A673 (cell line): ENCODE measurements around the gene SERPINB13. TPM values are rescaled to one million over a fixed set of nuclear protein-coding genes. Genes with fewer than 3 reads are reported as not detected.

ENCODE experiments used
- BruUV-seq: library from RNA; stranded (reverse); fragments of 400-500 nt; replicated peaks from 2 replicates; lab custom pipeline; 2021; lab: Mats Ljungman, UMichigan
- CTCF ChIA-PET: fragments of 300-600 bp; sonication (Branson Sonifier 250); formaldehyde crosslinking; loops from one replicate; lab custom pipeline; 2022; ENCODE audit warnings: antibody characterized with exemption; lab: Charles Lee
- POLR2A ChIA-PET: fragments of 300-600 bp; sonication (Branson Sonifier 250); formaldehyde crosslinking; loops from one replicate; lab custom pipeline; 2022; ENCODE audit warnings: antibody characterized with exemption; ENCODE audit not compliant: low non-redundant PET; lab: Charles Lee
- DNase-seq: peaks from one replicate; pipeline ENCODE4 v3.0.0-alpha.2; 2015; ENCODE audit warnings: low spot score
- H3K27ac ChIP-seq: fragments of 200-600 bp; sonication (generic); 2 replicates; pipeline ENCODE4 v1.5.1; 2016; ENCODE audit warnings: mixed run types, low read depth, mild to moderate bottlenecking, mixed read lengths, antibody characterized with exemption, low read length; ENCODE audit not compliant: poor library complexity, severe bottlenecking
- H3K27me3 ChIP-seq: fragments of 200-600 bp; sonication (generic); replicated peaks from 2 replicates; pipeline ENCODE4 v1.6.1; 2017; ENCODE audit warnings: mixed run types, low read depth, mild to moderate bottlenecking, mixed read lengths, antibody characterized with exemption, low read length; ENCODE audit not compliant: insufficient read depth, poor library complexity
- H3K36me3 ChIP-seq: fragments of 200-600 bp; sonication (generic); 2 replicates; pipeline ENCODE4 v1.6.1; 2016; ENCODE audit warnings: mixed run types, mild to moderate bottlenecking, mixed read lengths, antibody characterized with exemption, low read length; ENCODE audit not compliant: insufficient read depth, poor library complexity, severe bottlenecking
- H3K4me1 ChIP-seq: fragments of 200-600 bp; sonication (generic); 2 replicates; pipeline ENCODE4 v1.6.1; 2017; ENCODE audit warnings: mixed run types, mild to moderate bottlenecking, mixed read lengths, antibody characterized with exemption, low read length; ENCODE audit not compliant: insufficient read depth, poor library complexity, severe bottlenecking
- H3K4me3 ChIP-seq: fragments of 200-600 bp; sonication (generic); 2 replicates; pipeline ENCODE4 v1.5.1; 2016; ENCODE audit warnings: low read depth, mixed run types, mild to moderate bottlenecking, mixed read lengths, low read length; ENCODE audit not compliant: poor library complexity, severe bottlenecking
- H3K9me3 ChIP-seq: fragments of 200-600 bp; sonication (generic); 2 replicates; pipeline ENCODE4 v1.6.1; 2016; ENCODE audit warnings: mixed run types, low read depth, mild to moderate bottlenecking, mixed read lengths, antibody characterized with exemption, low read length; ENCODE audit not compliant: poor library complexity, severe bottlenecking
- EZH2 ChIP-seq: fragments of 200-600 bp; sonication (generic); IDR thresholded peaks from 2 replicates; pipeline ENCODE4 v1.6.1; 2017; ENCODE audit warnings: borderline replicate concordance, low read depth, mild to moderate bottlenecking, mixed read lengths, antibody characterized with exemption, low read length; ENCODE audit not compliant: poor library complexity, severe bottlenecking
- intact Hi-C: fragments of 100-400 bp; cut with micrococcal nuclease; formaldehyde crosslinking; loops from one replicate; pipeline ENCODE4 v1.10.0; 2022; ENCODE audit not compliant: unreplicated experiment
- total RNA-seq: library from RNA; stranded (reverse); gene quantifications from 2 replicates; pipeline ENCODE4 v1.2.3, GENCODE V29; 2021
- TF ChIP-seq, protein P1 (sequence below): fragments of 300-800, 200-600 bp; sonication (generic); conservative IDR thresholded peaks from 2 replicates; pipeline ENCODE4 v1.5.1; 2017; ENCODE audit warnings: low read depth, mild to moderate bottlenecking, antibody characterized with exemption, low read length, moderate library complexity, mixed read lengths

Gene SERPINB13
- total RNA-seq, 1 experiment from 2014 or later: 0.49 TPM

DNA sequence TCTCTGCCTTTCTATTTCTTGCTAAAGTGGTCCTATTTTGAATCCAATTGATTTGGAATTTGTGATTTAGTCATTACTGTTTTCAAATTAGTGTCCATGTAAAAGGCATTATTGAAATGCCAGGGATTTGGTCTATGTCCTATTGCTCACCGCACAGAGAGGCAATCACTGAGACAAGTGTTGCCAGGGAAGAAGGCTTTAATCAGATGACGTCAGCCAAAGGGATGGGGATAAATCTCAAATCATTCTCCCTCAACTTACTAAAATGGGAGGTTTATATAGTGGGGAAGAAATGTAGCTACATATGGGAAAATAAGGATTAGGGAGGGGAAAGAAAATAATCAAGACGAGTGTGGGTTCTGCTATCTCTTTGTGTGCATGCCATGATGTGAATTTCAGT, 35.4 kb upstream of the SERPINB13 start:
- no peaks in the 10 kb centered on the region for H3K36me3 ChIP-seq
- BruUV-seq: no TSS peak
- intact Hi-C loops: no loop called here
- TF ChIP-seq, protein P1, sequence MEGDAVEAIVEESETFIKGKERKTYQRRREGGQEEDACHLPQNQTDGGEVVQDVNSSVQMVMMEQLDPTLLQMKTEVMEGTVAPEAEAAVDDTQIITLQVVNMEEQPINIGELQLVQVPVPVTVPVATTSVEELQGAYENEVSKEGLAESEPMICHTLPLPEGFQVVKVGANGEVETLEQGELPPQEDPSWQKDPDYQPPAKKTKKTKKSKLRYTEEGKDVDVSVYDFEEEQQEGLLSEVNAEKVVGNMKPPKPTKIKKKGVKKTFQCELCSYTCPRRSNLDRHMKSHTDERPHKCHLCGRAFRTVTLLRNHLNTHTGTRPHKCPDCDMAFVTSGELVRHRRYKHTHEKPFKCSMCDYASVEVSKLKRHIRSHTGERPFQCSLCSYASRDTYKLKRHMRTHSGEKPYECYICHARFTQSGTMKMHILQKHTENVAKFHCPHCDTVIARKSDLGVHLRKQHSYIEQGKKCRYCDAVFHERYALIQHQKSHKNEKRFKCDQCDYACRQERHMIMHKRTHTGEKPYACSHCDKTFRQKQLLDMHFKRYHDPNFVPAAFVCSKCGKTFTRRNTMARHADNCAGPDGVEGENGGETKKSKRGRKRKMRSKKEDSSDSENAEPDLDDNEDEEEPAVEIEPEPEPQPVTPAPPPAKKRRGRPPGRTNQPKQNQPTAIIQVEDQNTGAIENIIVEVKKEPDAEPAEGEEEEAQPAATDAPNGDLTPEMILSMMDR: no peak
- TF ChIP-seq EZH2: no peak
- POLR2A ChIA-PET: no interaction called here
- H3K4me3 ChIP-seq: no peak overlapping the region
- no peaks in the 10 kb centered on the region for H3K27me3 ChIP-seq
- H3K4me1 ChIP-seq: no peaks in the 10 kb centered on the region
- H3K27ac ChIP-seq: no peak overlapping the region
- H3K9me3 ChIP-seq: no peaks in the 10 kb centered on the region
- CTCF ChIA-PET: interaction anchor here (1.1 kb wide), 1 partner anchor 385 kb away, joined by 3 read pairs; no protein-coding TSS in a partner anchor
- DNase-seq: no peak

DNA sequence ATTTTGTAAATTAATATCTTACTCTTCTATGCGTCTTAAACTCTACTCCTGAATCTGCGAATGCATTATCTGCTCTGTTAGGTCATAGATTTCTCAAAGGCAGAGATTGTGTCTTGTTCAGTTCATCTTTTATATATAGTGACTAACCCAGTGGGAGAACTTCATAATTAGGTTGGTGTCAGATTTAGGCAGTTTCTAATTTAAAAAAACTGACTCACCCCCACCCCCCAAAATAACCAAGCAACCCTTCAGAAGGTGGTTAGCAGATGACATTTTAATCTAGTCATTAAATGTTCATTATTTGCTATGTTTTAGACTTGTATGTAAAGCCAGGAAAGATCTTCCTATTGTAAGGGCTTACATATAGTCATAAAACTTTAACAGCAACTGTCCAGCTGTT, 34.6 kb upstream of the SERPINB13 start:
- no peaks in the 10 kb centered on the region for H3K4me1 ChIP-seq
- POLR2A ChIA-PET: no interaction called here
- BruUV-seq: no TSS peak
- CTCF ChIA-PET: interaction anchor here (1.1 kb wide), 1 partner anchor 384 kb away, joined by 3 read pairs; no protein-coding TSS in a partner anchor
- H3K27ac ChIP-seq: no peak overlapping the region
- intact Hi-C loops: no loop called here
- no peaks in the 10 kb centered on the region for H3K9me3 ChIP-seq
- H3K4me3 ChIP-seq: no peak overlapping the region
- no peak for DNase-seq
- TF ChIP-seq, protein P1: no peak
- no peak for TF ChIP-seq EZH2
- H3K27me3 ChIP-seq: no peaks in the 10 kb centered on the region
- H3K36me3 ChIP-seq: no peaks in the 10 kb centered on the region

DNA sequence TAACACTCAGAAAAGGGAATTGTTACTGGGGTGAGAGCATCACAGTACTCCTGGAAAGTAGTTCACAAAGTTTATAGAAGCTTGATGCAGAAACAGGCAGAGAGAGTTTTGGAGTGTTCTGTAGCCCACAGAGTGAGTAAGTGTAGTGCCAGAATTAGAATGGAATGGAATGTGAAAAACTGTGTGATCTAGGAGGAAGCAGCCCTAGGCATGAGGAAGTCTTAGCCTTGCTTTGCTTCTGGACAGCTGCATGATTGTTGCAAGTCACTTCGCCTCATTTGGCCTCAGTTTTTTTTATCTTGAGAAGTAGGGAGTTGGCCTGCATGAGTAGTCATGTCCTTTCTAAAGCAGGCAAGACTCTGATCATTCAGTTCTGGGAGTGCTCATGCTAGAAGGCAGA, 34.1 kb upstream of the SERPINB13 start:
- no peaks in the 10 kb centered on the region for H3K4me1 ChIP-seq
- no TSS peak for BruUV-seq
- H3K9me3 ChIP-seq: no peaks in the 10 kb centered on the region
- H3K27me3 ChIP-seq: no peaks in the 10 kb centered on the region
- no peak overlapping the region for H3K27ac ChIP-seq
- no peaks in the 10 kb centered on the region for H3K36me3 ChIP-seq
- TF ChIP-seq, protein P1: no peak
- TF ChIP-seq EZH2: no peak
- intact Hi-C loops: no loop called here
- DNase-seq: peak; percentile 37
- H3K4me3 ChIP-seq: no peak overlapping the region
- ChIA-PET POLR2A (no interaction called here), CTCF (no interaction called here)
